ENCODE results near the gene TF.

- TF ChIP-seq POLR2AphosphoS5 (IDR thresholded peaks at IDR 0.05; ENCODE audit: low read depth, low read length): no peak
- no peak for TF ChIP-seq TAF1 (IDR thresholded peaks at IDR 0.05; ENCODE audit: borderline replicate concordance, insufficient read depth, low read length)
- no peak for TF ChIP-seq FOXP2 (optimal IDR thresholded peaks at IDR 0.05; ENCODE audit: borderline replicate concordance, extremely low read depth, extremely low read length, insufficient read depth)
- no peak for TF ChIP-seq REST (IDR thresholded peaks at IDR 0.05; ENCODE audit: insufficient read depth in 1 of 2, low read depth in 2 of 2, low read length in 2 of 2)
Measured at GRCh38 chr3:133773732-133774131, 27.5 kb downstream of the TF start.

Data from PFSK-1 (cell line).